H1 (cell line): ENCODE results near the gene IL16. TPM values are rescaled to one million over a fixed set of nuclear protein-coding genes. Genes with fewer than 3 reads are reported as not detected.

Source experiments
- CTCF ChIA-PET: fragments of 300-600 bp; sonication (Branson Sonifier 250); formaldehyde crosslinking; loops from one replicate; lab custom pipeline; 2021; ENCODE audit not compliant: partially characterized antibody; lab: Charles Lee
- POLR2A ChIA-PET: fragments of 300-600 bp; sonication (Branson Sonifier 250); formaldehyde crosslinking; loops from one replicate; lab custom pipeline; 2021; ENCODE audit warnings: inconsistent platforms; ENCODE audit not compliant: partially characterized antibody; lab: Charles Lee
- DNase-seq, 2 experiments: peaks; one replicate each; pipeline versions ENCODE4 v3.0.0 to v3.0.0-alpha.2; 2010 to 2022; ENCODE audit warnings: low spot score in 2 of 2, low read depth in 1 of 2, mixed read lengths in 1 of 2
- FAIRE-seq: peaks from 2 replicates; lab custom pipeline; 2011; peaks lifted over from hg19 to GRCh38; lab: Jason Lieb, UNC
- H2AFZ ChIP-seq: 2 replicates; pipeline ENCODE4 v1.8.1; 2012; ENCODE audit warnings: low read length, inconsistent platforms
- H2AK5ac ChIP-seq: 2 replicates; pipeline ENCODE4 v1.6.1; 2013; ENCODE audit warnings: low read depth, low read length
- H2BK120ac ChIP-seq: replicated peaks from 2 replicates; pipeline ENCODE3; 2013; ENCODE audit warnings: low read depth, low read length, inconsistent platforms
- H2BK12ac ChIP-seq: 2 replicates; pipeline ENCODE4 v1.6.1; 2013; ENCODE audit warnings: low read depth, low read length
- H2BK15ac ChIP-seq: 2 replicates; pipeline ENCODE4 v1.6.1; 2013; ENCODE audit warnings: low read length
- H2BK20ac ChIP-seq: 2 replicates; pipeline ENCODE4 v1.6.1; 2013; ENCODE audit warnings: low read length
- H2BK5ac ChIP-seq: 2 replicates; pipeline ENCODE4 v1.6.1; 2013; ENCODE audit warnings: low read depth, low read length
- H3K14ac ChIP-seq: 2 replicates; pipeline ENCODE4 v1.6.1; 2013; ENCODE audit warnings: inconsistent platforms; ENCODE audit not compliant: insufficient read length
- H3K18ac ChIP-seq: 2 replicates; pipeline ENCODE4 v1.6.1; 2013; ENCODE audit warnings: low read length; ENCODE audit errors: extremely low read depth
- H3K23ac ChIP-seq: 2 replicates; pipeline ENCODE4 v1.6.1; 2013; ENCODE audit warnings: inconsistent platforms; ENCODE audit not compliant: insufficient read length
- H3K23me2 ChIP-seq: 2 replicates; pipeline ENCODE4 v1.6.1; 2013; ENCODE audit warnings: low read depth, low read length
- H3K27ac ChIP-seq: 2 replicates; pipeline ENCODE4 v1.6.1; 2011; ENCODE audit warnings: low read depth, low read length, inconsistent platforms
- H3K27me3 ChIP-seq, 4 experiments: replicated peaks in 1 of 4; 1 replicate in 1 of 4; 2 replicates in 3 of 4; pipeline versions ENCODE4 v1.6.1 to v1.8.1; 2011 to 2013; ENCODE audit warnings: low read length in 3 of 4, mild to moderate bottlenecking in 3 of 4, inconsistent platforms in 2 of 4, mixed read lengths in 2 of 4, moderate library complexity in 1 of 4; ENCODE audit not compliant: control insufficient read depth in 3 of 4, insufficient read depth in 3 of 4; ENCODE audit errors: extremely low read depth in 1 of 4
- H3K36me3 ChIP-seq, 4 experiments: 2 replicates each; pipeline versions ENCODE4 v1.6.1 to v1.8.1; 2011 to 2013; ENCODE audit warnings: mild to moderate bottlenecking in 4 of 4, low read length in 3 of 4, moderate library complexity in 2 of 4, control low read depth in 1 of 4, inconsistent platforms in 1 of 4; ENCODE audit not compliant: insufficient read depth in 4 of 4, control insufficient read depth in 2 of 4
- H3K4ac ChIP-seq: replicated peaks from 2 replicates; pipeline ENCODE3; 2013; ENCODE audit warnings: low read length, low read depth, mixed read lengths, inconsistent platforms; ENCODE audit not compliant: insufficient read length
- H3K4me1 ChIP-seq, 4 experiments: replicated peaks in 1 of 4; 1 replicate in 1 of 4; 2 replicates in 3 of 4; pipeline versions ENCODE4 v1.6.1 to v1.8.1; 2011 to 2013; ENCODE audit warnings: low read length in 3 of 4, inconsistent platforms in 2 of 4, mixed read lengths in 1 of 4; ENCODE audit not compliant: insufficient read depth in 4 of 4, control insufficient read depth in 3 of 4
- H3K4me2 ChIP-seq, 2 experiments: 2 replicates each; pipeline versions ENCODE4 v1.6.1 to v1.8.1; 2011 to 2013; ENCODE audit warnings: low read depth in 2 of 2, low read length in 2 of 2, control low read depth in 1 of 2, inconsistent platforms in 1 of 2, mild to moderate bottlenecking in 1 of 2; ENCODE audit not compliant: insufficient read depth in 1 of 2
- H3K4me3 ChIP-seq, 4 experiments: fragments of 200-600, 300-600 bp in 1 of 4; sonication (generic), shearing (Covaris generic), sonication (Bioruptor Twin) in 1 of 4; 2 replicates each; pipeline versions ENCODE4 v1.5.1 to v1.8.1; 2011 to 2016; ENCODE audit warnings: low read length in 4 of 4, low read depth in 3 of 4, control low read depth in 2 of 4, inconsistent platforms in 2 of 4, mild to moderate bottlenecking in 2 of 4, mixed read lengths in 1 of 4, moderate library complexity in 1 of 4; ENCODE audit not compliant: insufficient read depth in 2 of 4; ENCODE audit errors: extremely low read depth in 1 of 4
- H3K56ac ChIP-seq: replicated peaks from 2 replicates; pipeline ENCODE3; 2013; ENCODE audit warnings: low read depth, mild to moderate bottlenecking, mixed read lengths, low read length, inconsistent platforms; ENCODE audit not compliant: insufficient read length
- H3K79me1 ChIP-seq: 2 replicates; pipeline ENCODE4 v1.6.1; 2013; ENCODE audit warnings: low read depth, low read length, control low read depth
- H3K79me2 ChIP-seq, 2 experiments: 2 replicates each; pipeline versions ENCODE4 v1.6.1 to v1.8.1; 2012 to 2013; ENCODE audit warnings: low read length in 2 of 2, mild to moderate bottlenecking in 2 of 2, inconsistent platforms in 1 of 2; ENCODE audit not compliant: insufficient read depth in 2 of 2, control insufficient read depth in 1 of 2
- H3K9ac ChIP-seq, 4 experiments: replicated peaks in 1 of 4; 1 replicate in 1 of 4; 2 replicates in 3 of 4; pipeline versions ENCODE4 v1.6.1 to v1.8.1; 2011 to 2013; ENCODE audit warnings: low read depth in 3 of 4, low read length in 3 of 4, control low read depth in 2 of 4, mild to moderate bottlenecking in 2 of 4, moderate library complexity in 2 of 4, inconsistent platforms in 1 of 4; ENCODE audit errors: extremely low read depth in 1 of 4
- H3K9me3 ChIP-seq, 2 experiments: 2 replicates each; pipeline versions ENCODE4 v1.6.1 to v1.8.1; 2012 to 2013; ENCODE audit warnings: mild to moderate bottlenecking in 2 of 2, moderate library complexity in 2 of 2, control low read depth in 1 of 2, inconsistent platforms in 1 of 2, low read depth in 1 of 2, low read length in 1 of 2, mixed read lengths in 1 of 2; ENCODE audit not compliant: insufficient read depth in 2 of 2
- H4K20me1 ChIP-seq, 2 experiments: replicated peaks in 1 of 2; 2 replicates each; pipeline versions ENCODE3 to v1.8.1; 2011 to 2013; ENCODE audit warnings: inconsistent platforms in 2 of 2, low read length in 2 of 2, mild to moderate bottlenecking in 1 of 2; ENCODE audit not compliant: insufficient read depth in 2 of 2, control insufficient read depth in 1 of 2
- H4K5ac ChIP-seq: 2 replicates; pipeline ENCODE4 v1.6.1; 2013; ENCODE audit warnings: low read length, low read depth, mixed read lengths, inconsistent platforms; ENCODE audit not compliant: insufficient read length
- H4K8ac ChIP-seq: 2 replicates; pipeline ENCODE4 v1.8.0; 2013; ENCODE audit warnings: mild to moderate bottlenecking, moderate library complexity, low read length, inconsistent platforms; ENCODE audit not compliant: insufficient read depth; ENCODE audit errors: extremely low read depth
- H4K91ac ChIP-seq: replicated peaks from 2 replicates; pipeline ENCODE3; 2013; ENCODE audit warnings: low read length, mixed read lengths, inconsistent platforms; ENCODE audit not compliant: insufficient read length
- ATF3 ChIP-seq: IDR thresholded peaks from 2 replicates; pipeline ENCODE4 v1.6.1; 2011; ENCODE audit warnings: low read depth, mild to moderate bottlenecking, low read length; ENCODE audit not compliant: insufficient read depth
- BACH1 ChIP-seq: IDR thresholded peaks from 2 replicates; pipeline ENCODE4 v1.6.1; 2012; ENCODE audit warnings: low read length, improper control_type of control experiment
- BCL11A ChIP-seq, 2 experiments: IDR thresholded peaks; one replicate each; pipeline ENCODE4 v1.6.1; 2011; ENCODE audit warnings: low read depth in 2 of 2, low read length in 2 of 2, mild to moderate bottlenecking in 2 of 2
- EGR1 ChIP-seq: IDR thresholded peaks from 2 replicates; pipeline ENCODE4 v1.6.1; 2011; ENCODE audit warnings: low read depth, low read length, borderline replicate concordance
- EP300 ChIP-seq, 2 experiments: IDR thresholded peaks; 1 replicate in 1 of 2; 2 replicates in 1 of 2; pipeline ENCODE4 v1.6.1; 2011 to 2012; ENCODE audit warnings: low read depth in 2 of 2, low read length in 2 of 2, mild to moderate bottlenecking in 2 of 2, borderline replicate concordance in 1 of 2, inconsistent platforms in 1 of 2, moderate library complexity in 1 of 2
- GTF2F1 ChIP-seq: IDR thresholded peaks from 2 replicates; pipeline ENCODE4 v1.6.1; 2012; ENCODE audit warnings: low read depth, low read length, improper control_type of control experiment, borderline replicate concordance
- HDAC6 ChIP-seq: IDR thresholded peaks from one replicate; pipeline ENCODE4 v1.7.1; 2012; ENCODE audit warnings: low read depth, mild to moderate bottlenecking, inconsistent platforms, low read length, moderate library complexity
- RBBP5 ChIP-seq: IDR thresholded peaks from 2 replicates; pipeline ENCODE4 v1.7.1; 2012; ENCODE audit warnings: low read depth, mild to moderate bottlenecking, inconsistent platforms, low read length, moderate library complexity, borderline replicate concordance
- RNF2 ChIP-seq: fragments of 200-900, 300-1000 bp; sonication (generic); IDR thresholded peaks from 2 replicates; pipeline ENCODE4 v1.7.1; 2016; ENCODE audit warnings: borderline replicate concordance, low read depth, mild to moderate bottlenecking, antibody characterized with exemption, low read length; ENCODE audit not compliant: poor library complexity, severe bottlenecking; ENCODE audit errors: missing control alignments
- SIN3A ChIP-seq, 2 experiments: IDR thresholded peaks in 1 of 2; conservative IDR thresholded peaks in 1 of 2; 2 replicates each; pipeline ENCODE4 v1.6.1; 2011 to 2012; ENCODE audit warnings: low read length in 2 of 2, improper control_type of control experiment in 1 of 2, low read depth in 1 of 2, mild to moderate bottlenecking in 1 of 2
- SP1 ChIP-seq: IDR thresholded peaks from 2 replicates; pipeline ENCODE4 v1.6.1; 2011; ENCODE audit warnings: low read depth, low read length
- USF2 ChIP-seq: IDR thresholded peaks from 2 replicates; pipeline ENCODE4 v1.6.1; 2011; ENCODE audit warnings: low read length, improper control_type of control experiment
- WGBS, 2 experiments: shearing (Covaris generic) in 1 of 2; methylation state at CpG; one replicate each; pipeline versions ENCODE4 v1.1.6 to v1.1.7; 2013 to 2015; ENCODE audit warnings: low lambda C conversion rate in 2 of 2, mixed read lengths in 2 of 2, inconsistent platforms in 1 of 2, low coverage in 1 of 2, missing lambda C conversion rate in 1 of 2; ENCODE audit not compliant: insufficient replicate concordance in 2 of 2, insufficient coverage in 1 of 2, insufficient read length in 1 of 2; ENCODE audit errors: extremely low coverage in 1 of 2, missing lambda C conversion rate in 1 of 2; 5-methylcytosine and 5-hydroxymethylcytosine counted together
- polyA plus RNA-seq, 7 experiments: library from polyadenylated mRNA; depleted of rRNA in 3 of 7; stranded (reverse) in 5 of 7; unstranded in 2 of 7; fragments of >200 nt in 5 of 7; fragments of 200-250 nt in 2 of 7; gene quantifications; 1 replicate in 5 of 7; 2 replicates in 1 of 7; 4 replicates in 1 of 7; pipeline versions ENCODE4 v1.2.1 to v1.2.3, GENCODE V29; 2011 to 2013; ENCODE audit warnings: missing spikeins in 2 of 7, mixed read lengths in 2 of 7
- total RNA-seq: library from RNA; stranded (reverse); fragmentation: NEBNext Ultra II Directional; extraction: Animal tissue kit (Norgen Biotek cat#: 25700); gene quantifications from 2 replicates; pipeline ENCODE4 v1.2.1, GENCODE V29; 2021

The IL16 gene
- total and polyA plus RNA-seq, 2 of the 8 experiments (the other 6 are each of a cell fraction or from before 2014, with no cell fraction given), result 0.03 to 0.09 TPM

- no peaks in the 10 kb centered on the region; a peak in 1 of 7 replicates for H3K27me3 ChIP-seq
- no peak overlapping the region for H2BK20ac ChIP-seq
- H3K4me3 ChIP-seq, result no peak overlapping the region
- ChIA-PET CTCF (interaction anchor here (0.6 to 1.5 kb wide), 5 partner anchors 19 to 143 kb away, joined by 3 read pairs; no protein-coding TSS in a partner anchor), POLR2A (no interaction called here)
- H3K18ac ChIP-seq, result no peak overlapping the region
- H4K91ac ChIP-seq, result no peak overlapping the region
- no peak overlapping the region for H3K4me2 ChIP-seq
- no peak overlapping the region for H2AK5ac ChIP-seq
- H2AFZ ChIP-seq, result no peak overlapping the region
- H3K23ac ChIP-seq, result no peak overlapping the region
- H4K20me1 ChIP-seq, result no peaks in the 10 kb centered on the region
- no peak overlapping the region for H3K27ac ChIP-seq
- H2BK15ac ChIP-seq, result no peak overlapping the region
- no peak overlapping the region for H2BK120ac ChIP-seq
- H3K9me3 ChIP-seq, result no peaks in the 10 kb centered on the region
- H3K23me2 ChIP-seq, result no peaks in the 10 kb centered on the region
- no peaks in the 10 kb centered on the region for H3K36me3 ChIP-seq
- no peak overlapping the region for H3K4ac ChIP-seq
- no peaks in the 10 kb centered on the region for H3K79me2 ChIP-seq
- H2BK12ac ChIP-seq, result no peak overlapping the region
- H3K14ac ChIP-seq, result no peak overlapping the region
- H2BK5ac ChIP-seq, result no peak overlapping the region
- H3K79me1 ChIP-seq, result no peaks in the 10 kb centered on the region
- no peak overlapping the region for H3K56ac ChIP-seq
- no peak for FAIRE-seq
- 91% methylated on average over 3 of the region's 3 CpGs; no CpG with 5 or more reads in 1 of the 2 experiments for WGBS, 2 experiments
- H4K5ac ChIP-seq, result no peak overlapping the region
- H4K8ac ChIP-seq, result no peak overlapping the region
- H3K9ac ChIP-seq, result no peak overlapping the region
- peaks cover 6 to 14% (median 13%) of the 10 kb centered on the region in 4 experiments for H3K4me1 ChIP-seq
- DNase-seq, result no peak
- no peak for TF ChIP-seq BCL11A (IDR thresholded peaks at IDR 0.05; ENCODE audit: low read depth in 2 of 2, low read length in 2 of 2)
- TF ChIP-seq ATF3, result no peak
- no peak for TF ChIP-seq RBBP5
- TF ChIP-seq HDAC6, result no peak
- TF ChIP-seq EP300 (IDR thresholded peaks at IDR 0.05; ENCODE audit: borderline replicate concordance in 1 of 2, low read depth in 2 of 2, low read length in 2 of 2), result no peak
- no peak for TF ChIP-seq USF2
- TF ChIP-seq BACH1, result no peak
- no peak for TF ChIP-seq GTF2F1
- no peak for TF ChIP-seq EGR1
- TF ChIP-seq RNF2, result no peak
- no peak for TF ChIP-seq SP1
- TF ChIP-seq SIN3A (conservative IDR thresholded peaks at IDR 0.05 in 1 of 2, IDR thresholded peaks at IDR 0.05 in 1 of 2; ENCODE audit: low read depth in 1 of 2, low read length in 2 of 2), result no peak
Measured at GRCh38 chr15:81299156-81299555, 102.5 kb downstream of the IL16 start.
